Esophagus (tissue), 2 donors: Measurements from ENCODE around the gene MANF. TPM values are rescaled to one million over a fixed set of nuclear protein-coding genes. Genes with fewer than 3 reads are reported as not detected.

ENCODE experiments used
- H3K27ac ChIP-seq, 2 donors: one replicate each; pipeline ENCODE4 v1.5.1; 2013; ENCODE audit warnings: low read depth in 2 of 2, mild to moderate bottlenecking in 2 of 2, inconsistent platforms in 1 of 2, low read length in 1 of 2, moderate library complexity in 1 of 2
- H3K27me3 ChIP-seq, 2 donors: one replicate each; pipeline ENCODE4 v1.6.1; 2013; ENCODE audit warnings: low read length in 2 of 2, control low read depth in 1 of 2, mild to moderate bottlenecking in 1 of 2; ENCODE audit not compliant: insufficient read depth in 2 of 2, control insufficient read depth in 1 of 2
- H3K36me3 ChIP-seq, 2 donors: one replicate each; pipeline ENCODE4 v1.6.1; 2013; ENCODE audit warnings: low read length in 1 of 2; ENCODE audit not compliant: control insufficient read depth in 2 of 2, insufficient read depth in 2 of 2
- H3K4me1 ChIP-seq, 2 donors: one replicate each; pipeline ENCODE4 v1.6.1; 2013; ENCODE audit warnings: low read length in 1 of 2; ENCODE audit not compliant: control insufficient read depth in 2 of 2, insufficient read depth in 2 of 2
- H3K4me3 ChIP-seq, 2 donors: one replicate each; pipeline ENCODE4 v1.5.1; 2013; ENCODE audit warnings: low read length in 2 of 2, mild to moderate bottlenecking in 2 of 2, low read depth in 1 of 2, moderate library complexity in 1 of 2
- H3K9me3 ChIP-seq, 2 donors: one replicate each; pipeline ENCODE4 v1.6.1; 2013; ENCODE audit warnings: mild to moderate bottlenecking in 2 of 2, low read depth in 1 of 2, low read length in 1 of 2, moderate library complexity in 1 of 2; ENCODE audit not compliant: control insufficient read depth in 2 of 2, insufficient read depth in 1 of 2
- WGBS, 2 donors: extraction: QIAGEN DNeasy Blood & Tissue Kit; methylation state at CpG; one replicate each; pipeline ENCODE4 v1.1.7; 2013; 5-methylcytosine and 5-hydroxymethylcytosine counted together
- polyA plus RNA-seq, 2 donors: library from polyadenylated mRNA; stranded (reverse); fragments of 200-250 nt; gene quantifications; one replicate each; pipeline ENCODE4 v1.2.3, GENCODE V29; 2013
- donor health status: healthy with polysubstance abuse.
- donor health status: Bipolar disorder and iron deficiency.

The MANF gene
- polyA plus RNA-seq, 2 donors: 31.2 to 82.3 TPM

DNA sequence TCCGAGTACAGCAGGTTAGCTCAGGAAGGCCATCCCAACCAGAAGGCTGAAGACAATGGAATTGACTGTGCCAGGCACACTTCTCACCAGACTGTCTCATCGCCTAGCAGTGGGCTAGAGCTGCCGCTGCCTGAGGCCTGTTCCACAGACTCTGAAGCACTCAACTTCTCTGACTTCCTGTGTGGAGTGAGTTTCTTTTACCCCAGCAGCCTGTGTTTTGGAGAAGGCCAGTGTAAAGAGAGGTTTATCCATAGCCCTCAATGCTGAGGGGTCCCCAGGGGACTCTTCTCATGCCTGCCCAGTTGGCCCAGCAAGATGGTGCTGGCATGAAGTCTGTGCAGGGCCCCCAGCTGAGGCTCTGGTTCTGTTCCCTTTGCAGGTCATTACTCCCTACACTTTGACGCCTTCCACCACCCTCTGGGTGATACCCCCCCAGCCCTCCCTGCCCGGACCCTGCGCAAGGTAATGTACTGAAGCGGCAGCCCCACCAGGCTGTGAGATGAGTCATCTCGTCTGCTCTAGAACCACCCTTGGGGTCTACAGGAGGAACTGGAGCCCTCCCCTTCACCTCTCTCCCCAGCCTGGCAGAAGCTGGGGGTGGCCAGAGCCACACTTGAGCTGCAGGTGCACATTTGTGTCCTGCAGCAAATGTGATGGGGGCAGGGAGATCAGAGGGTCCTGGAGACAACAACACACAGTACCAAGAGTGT lies 5.2 kb upstream of the MANF start:
- no peak overlapping the region for H3K27ac ChIP-seq
- no peaks in the 10 kb centered on the region for H3K27me3 ChIP-seq
- no peaks in the 10 kb centered on the region for H3K36me3 ChIP-seq
- 84 to 87% methylated on average over 8 of the region's 8 CpGs for WGBS, 2 donors
- no peaks in the 10 kb centered on the region for H3K9me3 ChIP-seq
- no peak overlapping the region for H3K4me3 ChIP-seq
- H3K4me1 ChIP-seq: no peaks in the 10 kb centered on the region

DNA sequence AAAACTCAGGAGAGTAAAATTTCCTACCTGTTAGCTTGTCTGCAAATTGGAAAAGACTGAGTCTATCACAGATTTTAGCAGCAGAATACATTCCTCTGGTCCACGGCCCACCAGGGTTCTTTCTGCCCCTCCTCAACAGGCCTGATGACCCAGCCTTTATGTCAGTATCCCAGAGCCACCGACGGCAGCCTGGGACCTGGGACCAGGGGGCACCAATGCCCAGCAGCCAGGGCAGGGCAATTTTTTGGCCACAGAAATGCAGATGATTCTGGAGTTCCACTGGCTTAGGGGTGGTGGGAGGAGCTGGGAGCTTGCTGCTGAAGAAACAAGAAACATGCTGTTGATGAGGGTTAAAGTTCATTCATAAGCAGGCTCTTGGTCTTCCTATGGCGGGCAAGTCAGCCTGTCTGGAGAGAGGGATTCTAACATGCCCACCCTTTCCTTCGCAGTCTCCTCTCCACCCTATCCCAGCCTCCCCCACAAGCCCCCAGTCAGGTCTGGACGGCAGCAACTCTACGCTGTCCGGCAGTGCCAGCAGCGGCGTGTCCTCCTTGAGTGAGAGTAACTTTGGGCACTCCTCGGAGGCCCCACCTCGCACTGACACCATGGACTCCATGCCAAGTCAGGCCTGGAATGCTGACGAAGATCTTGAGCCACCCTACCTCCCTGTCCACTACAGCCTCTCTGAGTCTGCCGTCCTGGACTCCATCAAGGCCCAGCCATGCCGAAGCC lies 4.3 kb upstream of the MANF start:
- H3K9me3 ChIP-seq: no peaks in the 10 kb centered on the region
- H3K4me1 ChIP-seq: no peaks in the 10 kb centered on the region
- no peaks in the 10 kb centered on the region for H3K36me3 ChIP-seq
- H3K27ac ChIP-seq: no peak overlapping the region
- H3K4me3 ChIP-seq: no peak overlapping the region
- no peaks in the 10 kb centered on the region for H3K27me3 ChIP-seq
- WGBS, 2 donors: 84 to 89% methylated on average over 15 of the region's 15 CpGs

GRCh38 chr3:51381333-51381705 lies 3.8 kb upstream of the MANF start:
- no peaks in the 10 kb centered on the region for H3K4me1 ChIP-seq
- H3K27me3 ChIP-seq: no peaks in the 10 kb centered on the region
- H3K27ac ChIP-seq: no peak overlapping the region
- H3K36me3 ChIP-seq: no peaks in the 10 kb centered on the region
- 92 to 93% methylated on average over 18 of the region's 18 CpGs for WGBS, 2 donors
- H3K4me3 ChIP-seq: no peak overlapping the region
- no peaks in the 10 kb centered on the region for H3K9me3 ChIP-seq

GRCh38 chr3:51382076-51382745 lies 2.9 kb upstream of the MANF start:
- H3K27ac ChIP-seq: no peak overlapping the region
- no peaks in the 10 kb centered on the region for H3K27me3 ChIP-seq
- 89 to 100% methylated on average over 4 of the region's 4 CpGs for WGBS, 2 donors
- no peak overlapping the region for H3K4me3 ChIP-seq
- H3K9me3 ChIP-seq: no peaks in the 10 kb centered on the region
- no peaks in the 10 kb centered on the region for H3K4me1 ChIP-seq
- H3K36me3 ChIP-seq: no peaks in the 10 kb centered on the region

GRCh38 chr3:51382947-51383578 lies 2.0 kb upstream of the MANF start:
- no peaks in the 10 kb centered on the region for H3K9me3 ChIP-seq
- H3K36me3 ChIP-seq: peaks cover 0 to 3% of the 10 kb centered on the region in 2 donors
- H3K4me3 ChIP-seq: no peak overlapping the region
- no peaks in the 10 kb centered on the region for H3K27me3 ChIP-seq
- 91 to 96% methylated on average over 3 of the region's 3 CpGs for WGBS, 2 donors
- H3K4me1 ChIP-seq: peaks cover 0 to 7% of the 10 kb centered on the region in 2 donors
- no peak overlapping the region for H3K27ac ChIP-seq

GRCh38 chr3:51384055-51384725 lies 901 bp upstream of the MANF start:
- Histone ChIP-seq H3K27ac (peak overlapping the region; percentile 94 to 98), H3K9me3 (no peaks in the 10 kb centered on the region), H3K27me3 (no peaks in the 10 kb centered on the region), H3K36me3 (peaks cover 0 to 3% of the 10 kb centered on the region in 2 donors), H3K4me1 (peaks cover 0 to 8% of the 10 kb centered on the region in 2 donors), H3K4me3 (peak overlapping the region; percentile 80 to 94)
- 0% methylated on average over 29 of the region's 29 CpGs for WGBS, 2 donors

DNA sequence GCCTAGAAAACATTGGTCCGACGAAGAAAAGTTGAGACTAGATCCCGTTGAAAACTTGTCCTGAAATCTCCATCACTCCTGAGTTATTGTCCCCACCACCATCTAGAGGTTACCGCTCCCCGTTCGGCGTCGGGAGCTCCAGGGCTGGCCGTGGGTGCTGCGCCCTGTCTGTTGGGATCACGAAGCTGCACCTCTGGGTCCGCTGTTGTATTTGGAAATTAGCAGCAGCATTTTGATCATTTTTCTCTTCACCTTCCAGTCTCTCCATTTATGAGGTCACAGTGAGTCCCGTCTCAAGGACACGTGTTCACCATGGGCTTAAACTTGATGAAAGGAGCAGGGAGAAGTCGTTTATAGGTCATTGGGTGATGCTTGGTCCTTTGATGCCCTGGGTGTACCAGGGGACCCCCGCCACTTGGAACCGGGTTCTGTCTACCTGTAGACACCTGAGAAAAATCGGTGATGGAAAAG lies 565 bp downstream of the MANF start:
- Histone ChIP-seq H3K27ac (peak overlapping the region; percentile 84 to 95), H3K9me3 (no peaks in the 10 kb centered on the region), H3K36me3 (peaks cover 0 to 3% of the 10 kb centered on the region in 2 donors), H3K4me1 (peaks cover 7 to 14% of the 10 kb centered on the region in 2 donors), H3K27me3 (no peaks in the 10 kb centered on the region), H3K4me3 (peak overlapping the region; percentile 77 to 80)
- 2 to 3% methylated on average over 18 of the region's 18 CpGs for WGBS, 2 donors

DNA sequence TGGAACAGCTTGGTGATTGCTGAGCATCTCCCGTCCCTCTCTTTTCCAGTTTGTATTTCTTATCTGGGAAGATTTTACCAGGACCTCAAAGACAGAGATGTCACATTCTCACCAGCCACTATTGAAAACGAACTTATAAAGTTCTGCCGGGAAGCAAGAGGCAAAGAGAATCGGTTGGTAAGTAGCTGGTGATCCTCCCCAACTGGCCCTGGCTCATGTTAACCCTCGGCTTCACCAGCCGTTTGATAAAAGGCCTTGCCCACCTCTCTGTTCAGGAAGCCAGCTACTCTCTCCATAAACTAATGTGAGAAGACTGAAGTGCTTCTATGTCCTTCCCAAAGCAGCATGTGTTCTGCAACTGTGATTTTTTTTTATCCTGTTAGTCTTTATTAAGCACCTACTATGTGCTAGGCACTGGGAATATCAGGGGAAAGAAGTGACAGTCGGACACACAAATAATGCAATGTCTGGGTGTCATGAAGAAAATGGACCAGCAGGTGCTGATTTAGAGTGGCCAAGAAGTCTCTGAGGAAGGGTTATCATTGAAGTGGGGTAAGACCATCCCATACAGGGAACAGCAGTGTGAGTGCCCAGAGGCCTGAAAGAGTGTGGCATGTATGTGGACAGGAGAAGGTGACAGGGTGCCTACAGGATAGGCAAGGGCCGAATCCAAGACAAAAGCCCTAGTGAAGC lies 1.2 kb downstream of the MANF start:
- peak overlapping the region; percentile 0 to 79 for H3K27ac ChIP-seq
- peak overlapping the region; percentile 77 to 80 for H3K4me3 ChIP-seq
- H3K9me3 ChIP-seq: no peaks in the 10 kb centered on the region
- H3K27me3 ChIP-seq: no peaks in the 10 kb centered on the region
- H3K36me3 ChIP-seq: peaks cover 0 to 3% of the 10 kb centered on the region in 2 donors
- peaks cover 8 to 16% of the 10 kb centered on the region in 2 donors for H3K4me1 ChIP-seq
- 28% methylated on average over 8 of the region's 8 CpGs for WGBS, 2 donors
